ENCODE measurements around the gene CEBPE.

CEBPE gene

DNA sequence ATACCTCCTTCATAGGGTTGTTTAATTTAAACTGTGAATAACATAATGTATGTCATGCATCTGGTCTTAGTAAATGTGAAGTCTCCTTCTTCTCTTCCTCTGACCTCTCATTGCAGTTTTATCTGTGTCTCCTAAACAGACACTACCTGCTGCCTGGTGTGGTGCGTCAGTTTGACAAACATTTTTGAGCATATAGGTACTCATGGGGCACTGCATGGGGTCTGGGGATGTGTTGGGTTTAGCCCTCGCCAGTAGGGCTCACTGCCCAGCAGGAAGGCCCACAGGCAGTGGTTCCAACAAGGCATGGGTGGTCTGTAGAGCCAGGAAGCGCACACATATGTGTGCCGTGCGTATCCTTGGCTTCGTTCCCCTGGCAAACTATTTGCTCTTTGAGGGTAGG lies 3.0 kb upstream of the CEBPE start:
- Mint-ChIP-seq H3K4me3 (no peak overlapping the region), H3K9me3 (no peaks in the 10 kb centered on the region), H3K27ac (no peak overlapping the region), H3K27me3 (ENCODE audit: low read depth) (no peaks in the 10 kb centered on the region), H3K36me3 (ENCODE audit: low read depth) (no peaks in the 10 kb centered on the region), H3K4me1 (ENCODE audit: low read depth) (peaks cover 24% of the 10 kb centered on the region)
- no peak for DNase-seq (ENCODE audit: low spot score)

DNA sequence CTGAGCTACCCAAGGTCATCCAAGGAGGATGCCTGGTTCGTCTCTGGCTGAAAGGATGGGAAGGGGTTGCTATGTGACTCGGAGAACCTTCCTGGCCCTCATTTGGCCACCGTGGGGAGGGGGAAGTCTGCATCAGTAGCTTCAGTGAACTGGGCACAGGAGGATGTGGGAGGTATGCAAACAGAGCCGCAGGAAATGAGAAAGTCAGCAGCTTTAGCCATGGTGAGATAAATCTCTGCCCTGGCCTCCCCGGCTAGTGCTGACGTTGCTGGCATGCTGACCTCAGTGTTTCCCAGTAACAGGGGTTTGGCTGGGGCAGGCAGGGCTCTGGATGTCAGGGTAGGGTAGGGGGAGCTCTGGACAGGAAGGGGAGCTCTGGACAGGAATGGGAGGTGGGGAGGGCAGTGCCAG lies 2.3 kb upstream of the CEBPE start:
- Mint-ChIP-seq H3K27ac (no peak overlapping the region), H3K4me3 (no peak overlapping the region), H3K4me1 (ENCODE audit: low read depth) (peaks cover 24% of the 10 kb centered on the region), H3K36me3 (ENCODE audit: low read depth) (no peaks in the 10 kb centered on the region), H3K9me3 (no peaks in the 10 kb centered on the region), H3K27me3 (ENCODE audit: low read depth) (no peaks in the 10 kb centered on the region)
- DNase-seq (ENCODE audit: low spot score) = no peak

DNA sequence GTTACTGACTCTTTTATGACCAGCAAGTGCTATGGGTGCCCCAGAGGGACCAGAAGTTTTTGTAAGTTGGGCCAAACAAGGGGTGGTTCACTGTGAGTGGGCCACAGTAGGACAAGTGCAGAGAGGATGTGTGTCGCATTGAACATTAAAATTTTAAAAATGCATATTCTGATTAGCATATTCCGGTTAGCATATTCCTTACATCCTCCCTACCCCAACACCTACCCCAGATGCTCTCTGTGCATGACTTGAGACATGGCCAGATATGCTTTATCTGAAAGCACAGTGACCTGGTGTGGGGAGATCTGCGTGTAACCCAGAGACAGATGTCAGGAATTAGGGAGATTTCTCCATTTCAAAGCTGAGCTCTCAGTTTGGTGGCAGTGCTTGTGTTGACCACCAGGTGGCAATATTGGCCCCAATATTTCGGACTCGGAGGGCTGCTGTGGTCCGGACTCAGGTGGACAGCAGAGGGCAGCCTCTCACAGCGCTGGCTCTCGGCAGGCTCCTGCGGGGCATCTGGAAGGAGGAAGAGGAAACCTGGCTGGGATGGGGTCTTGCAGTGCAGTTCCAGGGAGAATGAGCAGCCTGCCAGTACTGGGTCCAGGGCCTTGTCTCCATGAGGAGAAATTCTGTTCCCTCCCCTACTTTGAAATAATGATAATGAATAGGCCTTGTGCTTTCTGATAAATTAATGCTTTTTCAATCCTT lies 1.6 kb upstream of the CEBPE start:
- Mint-ChIP-seq H3K27ac (peak overlapping the region; percentile 79), H3K27me3 (ENCODE audit: low read depth) (no peaks in the 10 kb centered on the region), H3K9me3 (no peaks in the 10 kb centered on the region), H3K4me1 (ENCODE audit: low read depth) (peaks cover 24% of the 10 kb centered on the region), H3K4me3 (peak overlapping the region; percentile 57), H3K36me3 (ENCODE audit: low read depth) (no peaks in the 10 kb centered on the region)
- DNase-seq (ENCODE audit: low spot score) = peak; percentile 79

DNA sequence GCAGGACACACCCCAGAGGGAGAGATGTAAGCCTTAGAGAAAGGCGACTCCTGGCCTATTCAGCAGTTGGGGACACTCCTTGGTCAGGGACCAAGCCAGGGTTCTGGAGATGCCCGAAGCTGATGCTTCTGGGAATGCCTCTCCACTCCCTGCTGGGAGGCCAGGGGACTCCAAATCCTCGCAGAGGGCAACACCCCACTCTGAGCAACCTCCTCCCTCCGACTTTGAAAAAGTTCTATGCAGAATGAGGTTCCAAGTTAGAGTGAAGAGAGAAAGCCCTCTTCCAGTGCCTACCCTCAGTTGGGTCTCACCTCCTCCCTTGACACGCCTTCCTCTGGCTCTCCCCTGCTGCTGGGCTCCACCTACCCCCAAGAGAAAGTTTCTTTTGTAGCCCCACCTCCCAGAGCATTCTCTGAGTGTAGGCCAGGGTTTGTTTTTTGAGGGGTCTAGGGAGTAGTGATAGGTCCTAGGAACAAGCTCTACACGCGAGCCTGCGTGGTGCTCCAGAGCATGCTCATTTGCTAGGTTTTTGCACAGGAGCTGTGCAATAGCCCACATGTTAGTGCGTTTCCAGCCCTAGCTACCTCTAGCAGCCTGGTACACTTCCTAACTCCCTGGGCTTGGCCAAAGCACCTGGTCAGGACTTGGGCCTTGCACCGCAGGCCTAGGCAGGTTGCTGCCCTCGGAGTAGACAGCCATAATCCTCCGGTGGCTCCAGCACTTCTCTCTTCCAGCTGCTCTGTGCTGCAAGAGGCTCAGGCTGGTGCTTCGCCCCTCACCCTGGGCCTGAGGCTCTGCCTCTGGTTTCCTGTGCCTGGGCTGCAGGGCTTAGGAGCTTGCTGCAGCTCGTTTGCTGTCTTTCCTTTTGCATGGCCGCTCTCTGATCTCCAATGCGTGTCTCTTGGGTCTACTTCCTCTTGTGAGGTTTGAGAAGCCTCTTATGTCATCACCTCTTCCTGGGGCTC lies 590 bp upstream of the CEBPE start:
- peak overlapping the region; percentile 79 for H3K27ac Mint-ChIP-seq
- no peaks in the 10 kb centered on the region for H3K9me3 Mint-ChIP-seq
- peaks cover 24% of the 10 kb centered on the region for H3K4me1 Mint-ChIP-seq (ENCODE audit: low read depth)
- H3K4me3 Mint-ChIP-seq = no peak overlapping the region
- no peaks in the 10 kb centered on the region for H3K36me3 Mint-ChIP-seq (ENCODE audit: low read depth)
- no peak for DNase-seq (ENCODE audit: low spot score)
- no peaks in the 10 kb centered on the region for H3K27me3 Mint-ChIP-seq (ENCODE audit: low read depth)

- DNase-seq (ENCODE audit: low spot score) = no peak
- Mint-ChIP-seq H3K4me3 (no peak overlapping the region), H3K4me1 (ENCODE audit: low read depth) (peaks cover 24% of the 10 kb centered on the region), H3K36me3 (ENCODE audit: low read depth) (no peaks in the 10 kb centered on the region), H3K9me3 (no peaks in the 10 kb centered on the region), H3K27me3 (ENCODE audit: low read depth) (no peaks in the 10 kb centered on the region), H3K27ac (no peak overlapping the region)
Observed at GRCh38 chr14:23117371-23118020, 1.6 kb downstream of the CEBPE start.

- no peak overlapping the region for H3K27ac Mint-ChIP-seq
- H3K27me3 Mint-ChIP-seq (ENCODE audit: low read depth) = no peaks in the 10 kb centered on the region
- no peaks in the 10 kb centered on the region for H3K9me3 Mint-ChIP-seq
- H3K4me1 Mint-ChIP-seq (ENCODE audit: low read depth) = peaks cover 18% of the 10 kb centered on the region
- no peak for DNase-seq (ENCODE audit: low spot score)
- no peaks in the 10 kb centered on the region for H3K36me3 Mint-ChIP-seq (ENCODE audit: low read depth)
- H3K4me3 Mint-ChIP-seq = no peak overlapping the region
Observed at GRCh38 chr14:23115918-23116317, 3.1 kb downstream of the CEBPE start.

DNA sequence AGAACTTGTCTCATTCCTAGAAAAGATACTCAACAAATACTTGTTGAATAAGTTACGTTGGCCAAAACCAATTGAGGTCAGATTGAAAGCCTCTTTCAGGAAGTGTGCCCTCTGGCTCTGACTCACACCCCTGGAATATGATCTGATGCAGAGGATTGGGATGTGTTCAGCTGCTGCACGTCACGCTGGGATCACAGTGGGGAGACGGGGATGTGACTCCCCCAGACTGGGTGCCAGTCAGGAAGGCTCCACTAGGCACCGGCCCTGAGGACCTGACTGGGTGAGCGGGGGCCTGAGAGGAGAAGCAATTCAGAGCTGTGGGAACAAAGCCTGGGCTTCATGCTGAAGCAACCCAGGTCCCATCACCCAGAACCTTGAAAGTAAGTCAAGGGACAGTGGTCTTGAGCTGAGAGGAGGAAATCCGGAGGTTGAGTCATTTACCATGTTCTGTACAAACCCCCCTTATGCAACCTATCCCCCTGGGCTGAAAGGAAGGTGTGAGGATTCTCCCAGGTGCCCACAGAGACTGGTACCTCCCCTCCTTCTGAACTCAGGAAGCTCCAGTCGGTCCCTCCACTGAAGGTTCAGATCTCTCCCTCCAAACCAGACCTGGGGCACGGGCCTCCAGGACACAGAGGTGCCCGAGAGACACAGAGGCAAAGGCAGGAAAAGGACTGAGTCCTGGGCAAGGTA lies 3.9 kb downstream of the CEBPE start:
- no peak overlapping the region for H3K27ac Mint-ChIP-seq
- H3K27me3 Mint-ChIP-seq (ENCODE audit: low read depth) = no peaks in the 10 kb centered on the region
- no peak overlapping the region for H3K4me3 Mint-ChIP-seq
- H3K4me1 Mint-ChIP-seq (ENCODE audit: low read depth) = peaks cover 10% of the 10 kb centered on the region
- no peak for DNase-seq (ENCODE audit: low spot score)
- no peaks in the 10 kb centered on the region for H3K36me3 Mint-ChIP-seq (ENCODE audit: low read depth)
- H3K9me3 Mint-ChIP-seq = no peaks in the 10 kb centered on the region

GRCh38 chr14:23114669-23115038 lies 4.4 kb downstream of the CEBPE start:
- Mint-ChIP-seq H3K27me3 (ENCODE audit: low read depth) (no peaks in the 10 kb centered on the region), H3K36me3 (ENCODE audit: low read depth) (no peaks in the 10 kb centered on the region), H3K4me3 (no peak overlapping the region), H3K9me3 (no peaks in the 10 kb centered on the region), H3K4me1 (ENCODE audit: low read depth) (peaks cover 7% of the 10 kb centered on the region), H3K27ac (no peak overlapping the region)
- no peak for DNase-seq (ENCODE audit: low spot score)

DNA sequence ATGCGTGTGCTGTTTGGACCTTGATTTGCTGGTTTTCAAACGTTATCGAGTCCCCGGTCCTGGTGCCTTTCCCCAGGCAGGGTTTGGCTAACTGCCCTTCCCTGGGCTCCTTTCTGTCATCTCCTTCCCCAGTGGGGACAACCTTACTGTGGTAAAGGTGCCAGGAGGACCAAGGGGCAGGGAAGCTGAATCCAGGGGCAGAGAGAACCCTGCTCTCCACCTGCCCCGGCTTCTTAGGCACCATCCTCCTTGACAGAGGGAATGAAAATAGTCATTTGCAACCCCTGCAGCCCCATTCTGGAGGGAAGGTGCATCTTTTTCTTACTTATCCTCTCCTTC lies 5.0 kb downstream of the CEBPE start:
- Mint-ChIP-seq H3K36me3 (ENCODE audit: low read depth) (no peaks in the 10 kb centered on the region), H3K27me3 (ENCODE audit: low read depth) (no peaks in the 10 kb centered on the region), H3K27ac (no peak overlapping the region), H3K4me1 (ENCODE audit: low read depth) (peaks cover under 1% of the 10 kb centered on the region), H3K4me3 (no peak overlapping the region), H3K9me3 (no peaks in the 10 kb centered on the region)
- DNase-seq (ENCODE audit: low spot score) = no peak

- no peaks in the 10 kb centered on the region for H3K9me3 Mint-ChIP-seq
- DNase-seq (ENCODE audit: low spot score) = no peak
- no peak overlapping the region for H3K4me3 Mint-ChIP-seq
- H3K4me1 Mint-ChIP-seq (ENCODE audit: low read depth) = no peaks in the 10 kb centered on the region
- no peaks in the 10 kb centered on the region for H3K36me3 Mint-ChIP-seq (ENCODE audit: low read depth)
- H3K27me3 Mint-ChIP-seq (ENCODE audit: low read depth) = no peaks in the 10 kb centered on the region
- H3K27ac Mint-ChIP-seq = no peak overlapping the region
Observed at GRCh38 chr14:23113431-23114119, 5.5 kb downstream of the CEBPE start.

GRCh38 chr14:23112359-23113178 lies 6.5 kb downstream of the CEBPE start:
- no peak for DNase-seq (ENCODE audit: low spot score)
- H3K4me3 Mint-ChIP-seq = no peak overlapping the region
- no peaks in the 10 kb centered on the region for H3K36me3 Mint-ChIP-seq (ENCODE audit: low read depth)
- no peaks in the 10 kb centered on the region for H3K9me3 Mint-ChIP-seq
- no peak overlapping the region for H3K27ac Mint-ChIP-seq
- no peaks in the 10 kb centered on the region for H3K4me1 Mint-ChIP-seq (ENCODE audit: low read depth)
- H3K27me3 Mint-ChIP-seq (ENCODE audit: low read depth) = no peaks in the 10 kb centered on the region

- H3K4me1 Mint-ChIP-seq (ENCODE audit: low read depth) = no peaks in the 10 kb centered on the region
- H3K36me3 Mint-ChIP-seq (ENCODE audit: low read depth) = no peaks in the 10 kb centered on the region
Observed at GRCh38 chr14:23110579-23111365, 8.3 kb downstream of the CEBPE start.

More at GRCh38 chr14:23110579-23111365, 8.3 kb downstream of the CEBPE start:
- Mint-ChIP-seq H3K4me3 (no peak overlapping the region), H3K27me3 (ENCODE audit: low read depth) (no peaks in the 10 kb centered on the region), H3K27ac (no peak overlapping the region), H3K9me3 (no peaks in the 10 kb centered on the region)
- DNase-seq (ENCODE audit: low spot score) = no peak
